ENCODE data around the gene GOLGA8N. TPM values are rescaled to one million over a fixed set of nuclear protein-coding genes. Genes with fewer than 3 reads are reported as not detected.
"Not testable (repeated sequence)": the region's sequence is repeated elsewhere in the genome, so short reads cannot be mapped to it uniquely, and the experiment has no call there.

GOLGA8N gene
- 3.4 TPM for polyA plus RNA-seq (2012; ENCODE audit: insufficient read depth, insufficient read length)

DNA sequence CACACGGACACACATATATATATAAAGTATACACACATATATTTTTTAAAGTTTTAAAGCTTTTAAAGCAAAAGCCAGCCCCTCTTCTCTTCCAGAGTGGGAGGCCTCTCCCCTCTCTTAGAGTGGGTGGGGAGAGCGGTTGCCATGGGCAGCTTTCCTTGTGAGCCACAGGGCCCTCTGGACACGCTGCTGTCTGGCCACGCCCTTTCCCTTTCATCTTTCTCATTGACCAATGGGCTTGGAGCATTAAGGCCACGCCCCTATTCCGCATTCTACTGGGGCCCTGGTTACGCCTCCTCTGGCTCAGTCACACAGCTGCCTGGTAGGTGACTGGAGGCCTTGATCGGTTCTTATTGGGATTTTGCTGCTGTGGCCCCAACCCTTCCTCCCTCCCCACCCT lies at the start of gene GOLGA8N:
GOLGA8N (plus strand) TSS at position 306 of the 400 bp plus-strand sequence.
- not testable (repeated sequence) for H3K4me3 ChIP-seq (ENCODE audit: low read length); DNase-seq (ENCODE audit: low read depth, low spot score)

DNA sequence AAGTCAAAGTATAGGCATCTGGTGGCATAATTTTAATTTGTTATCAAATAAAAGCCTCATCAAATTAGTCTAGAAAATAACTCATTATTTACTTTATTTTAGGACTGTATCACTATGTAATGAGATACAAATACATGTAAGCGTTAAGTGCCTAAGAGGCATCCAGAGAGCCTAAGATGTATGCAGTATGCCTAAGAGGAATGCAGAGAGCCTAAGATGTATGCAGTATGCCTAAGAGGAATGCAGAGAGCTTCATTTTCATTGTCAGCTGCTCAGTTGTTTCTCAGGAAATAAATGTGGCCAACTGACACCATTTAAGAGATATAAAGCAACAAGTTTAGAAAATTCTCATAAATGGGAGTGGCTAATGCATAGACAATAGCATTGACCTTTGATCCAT lies 49.8 kb upstream of the GOLGA8N start:
- DNase-seq (ENCODE audit: low read depth, low spot score); H3K4me3 ChIP-seq (ENCODE audit: low read length): not testable (repeated sequence)

- H3K4me3 ChIP-seq (ENCODE audit: low read length); DNase-seq (ENCODE audit: low read depth, low spot score): not testable (repeated sequence)
Observed at GRCh38 chr15:32545129-32545528, 48.1 kb upstream of the GOLGA8N start.

DNA sequence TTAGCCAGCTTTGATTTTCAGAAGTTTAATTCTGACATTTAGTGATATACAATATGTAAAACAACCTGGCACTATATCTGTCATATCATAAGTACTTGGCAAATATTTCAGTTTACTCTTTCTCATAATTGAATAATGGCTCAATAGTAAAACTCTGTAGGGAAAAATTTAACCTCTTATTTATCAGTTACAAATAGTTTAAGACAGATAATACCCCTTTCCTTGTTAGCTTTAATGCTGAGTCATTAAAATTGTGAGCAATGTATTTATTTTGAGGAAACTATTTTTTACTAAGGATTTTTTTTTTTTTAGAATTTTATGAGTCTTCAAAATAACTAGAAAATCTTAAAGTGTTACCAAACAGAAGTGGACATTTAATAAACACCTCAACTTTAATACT lies 38.7 kb upstream of the GOLGA8N start:
- H3K4me3 ChIP-seq (ENCODE audit: low read length); DNase-seq (ENCODE audit: low read depth, low spot score): not testable (repeated sequence)

GRCh38 chr15:32562198-32562597 lies 31.1 kb upstream of the GOLGA8N start:
- not testable (repeated sequence) for H3K4me3 ChIP-seq (ENCODE audit: low read length); DNase-seq (ENCODE audit: low read depth, low spot score)

GRCh38 chr15:32568988-32569387 lies 24.3 kb upstream of the GOLGA8N start:
- DNase-seq (ENCODE audit: low read depth, low spot score); H3K4me3 ChIP-seq (ENCODE audit: low read length): not testable (repeated sequence)

GRCh38 chr15:32578482-32578881 lies 14.8 kb upstream of the GOLGA8N start:
- not testable (repeated sequence) for DNase-seq (ENCODE audit: low read depth, low spot score); H3K4me3 ChIP-seq (ENCODE audit: low read length)

DNA sequence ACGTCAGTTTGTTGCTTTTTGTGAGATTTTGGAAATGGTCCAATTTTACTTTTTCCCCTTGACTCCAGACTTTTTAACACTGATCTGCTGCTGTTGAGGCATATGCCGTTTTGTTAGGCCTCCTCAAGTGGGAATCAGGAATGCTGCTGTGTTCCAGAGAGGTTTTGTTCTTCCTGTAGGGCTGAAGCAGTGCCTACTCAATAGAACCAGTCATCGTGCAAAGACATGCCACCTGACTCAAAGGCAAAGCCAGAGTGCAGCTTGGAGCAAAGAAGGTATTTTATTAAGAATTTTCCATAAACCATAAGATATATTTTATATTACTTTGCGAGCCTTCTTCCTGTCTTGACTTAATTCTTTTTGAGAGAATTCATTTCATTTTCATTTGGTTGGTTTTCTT lies 7.4 kb upstream of the GOLGA8N start:
- not testable (repeated sequence) for DNase-seq (ENCODE audit: low read depth, low spot score); H3K4me3 ChIP-seq (ENCODE audit: low read length)

- DNase-seq (ENCODE audit: low read depth, low spot score), result not testable (repeated sequence)
Observed at GRCh38 chr15:32609518-32609917, 16.3 kb downstream of the GOLGA8N start.

GRCh38 chr15:32610719-32611118 lies 17.5 kb downstream of the GOLGA8N start:
- not testable (repeated sequence) for H3K4me3 ChIP-seq (ENCODE audit: low read length)
- DNase-seq (ENCODE audit: low read depth, low spot score), result peak; percentile 38

More at GRCh38 chr15:32609518-32609917, 16.3 kb downstream of the GOLGA8N start:
- H3K4me3 ChIP-seq (ENCODE audit: low read length), result not testable (repeated sequence)

- peak overlapping the region; percentile 62 for H3K4me3 ChIP-seq (ENCODE audit: low read length)
- not testable (repeated sequence) for DNase-seq (ENCODE audit: low read depth, low spot score)
Observed at GRCh38 chr15:32614712-32615050, 21.4 kb downstream of the GOLGA8N start.

GRCh38 chr15:32615051-32615870 lies 22.0 kb downstream of the GOLGA8N start, which contains the start of gene ARHGAP11A:
ARHGAP11A (plus strand) TSS chr15:32615504; CDS start chr15:32616212, 708 bp downstream.
- peak within 1 kb of the TSS; percentile 78 for H3K4me3 ChIP-seq (ENCODE audit: low read length)
- peak; percentile 87 for DNase-seq (ENCODE audit: low read depth, low spot score)

- H3K4me3 ChIP-seq (ENCODE audit: low read length), result peak overlapping the region; percentile 78
- DNase-seq (ENCODE audit: low read depth, low spot score), result not testable (repeated sequence)
Observed at GRCh38 chr15:32615871-32616426, 22.7 kb downstream of the GOLGA8N start.

GRCh38 chr15:32636410-32636809 lies 43.2 kb downstream of the GOLGA8N start:
- DNase-seq (ENCODE audit: low read depth, low spot score), result no peak
- no peak overlapping the region for H3K4me3 ChIP-seq (ENCODE audit: low read length)

DNA sequence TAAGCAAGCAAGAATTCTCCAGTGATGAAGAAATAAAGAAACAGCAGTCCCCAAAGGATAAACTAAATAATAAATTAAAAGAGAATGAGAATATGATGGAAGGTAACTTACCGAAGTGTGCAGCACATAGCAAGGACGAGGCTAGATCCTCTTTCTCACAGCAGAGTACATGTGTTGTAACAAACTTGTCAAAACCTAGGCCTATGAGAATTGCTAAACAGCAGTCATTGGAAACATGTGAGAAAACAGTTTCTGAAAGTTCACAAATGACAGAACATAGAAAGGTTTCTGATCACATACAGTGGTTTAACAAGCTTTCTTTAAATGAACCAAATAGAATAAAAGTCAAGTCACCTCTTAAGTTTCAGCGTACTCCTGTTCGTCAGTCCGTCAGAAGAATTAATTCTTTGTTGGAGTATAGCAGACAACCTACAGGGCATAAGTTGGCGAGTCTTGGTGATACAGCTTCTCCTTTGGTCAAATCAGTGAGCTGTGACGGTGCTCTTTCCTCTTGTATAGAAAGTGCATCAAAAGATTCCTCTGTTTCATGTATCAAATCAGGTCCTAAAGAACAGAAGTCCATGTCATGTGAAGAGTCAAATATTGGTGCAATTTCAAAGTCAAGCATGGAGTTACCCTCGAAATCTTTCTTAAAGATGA lies 43.8 kb downstream of the GOLGA8N start:
- DNase-seq (ENCODE audit: low read depth, low spot score), result no peak
- H3K4me3 ChIP-seq (ENCODE audit: low read length), result no peak overlapping the region

DNA sequence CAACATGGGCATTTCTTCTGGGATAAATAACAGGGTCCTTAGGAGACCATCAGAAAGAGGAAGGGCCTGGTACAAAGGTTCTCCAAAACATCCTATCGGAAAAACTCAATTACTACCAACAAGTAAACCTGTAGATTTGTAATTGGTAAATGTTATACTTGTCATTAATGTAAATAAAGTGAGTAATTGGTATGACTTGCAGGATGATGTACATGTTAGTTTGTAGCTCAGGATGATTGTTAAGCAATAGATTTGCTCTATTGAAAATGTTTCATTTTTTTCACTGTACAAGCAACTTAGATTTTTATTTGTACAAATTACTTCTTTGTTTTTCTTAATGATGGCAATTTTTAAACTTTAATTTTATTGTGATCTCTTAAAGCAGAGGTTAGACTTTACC lies 44.4 kb downstream of the GOLGA8N start:
- no peak overlapping the region for H3K4me3 ChIP-seq (ENCODE audit: low read length)
- DNase-seq (ENCODE audit: low read depth, low spot score), result no peak

- no peak for DNase-seq (ENCODE audit: low read depth, low spot score)
- H3K4me3 ChIP-seq (ENCODE audit: low read length), result no peak within 1 kb of the TSS
Observed at GRCh38 chr15:32641517-32642059, 48.3 kb downstream of the GOLGA8N start, which contains the start of gene SCG5. SCG5 (plus strand) TSS chr15:32641710; CDS start chr15:32643593, 1,883 bp downstream.

DNA sequence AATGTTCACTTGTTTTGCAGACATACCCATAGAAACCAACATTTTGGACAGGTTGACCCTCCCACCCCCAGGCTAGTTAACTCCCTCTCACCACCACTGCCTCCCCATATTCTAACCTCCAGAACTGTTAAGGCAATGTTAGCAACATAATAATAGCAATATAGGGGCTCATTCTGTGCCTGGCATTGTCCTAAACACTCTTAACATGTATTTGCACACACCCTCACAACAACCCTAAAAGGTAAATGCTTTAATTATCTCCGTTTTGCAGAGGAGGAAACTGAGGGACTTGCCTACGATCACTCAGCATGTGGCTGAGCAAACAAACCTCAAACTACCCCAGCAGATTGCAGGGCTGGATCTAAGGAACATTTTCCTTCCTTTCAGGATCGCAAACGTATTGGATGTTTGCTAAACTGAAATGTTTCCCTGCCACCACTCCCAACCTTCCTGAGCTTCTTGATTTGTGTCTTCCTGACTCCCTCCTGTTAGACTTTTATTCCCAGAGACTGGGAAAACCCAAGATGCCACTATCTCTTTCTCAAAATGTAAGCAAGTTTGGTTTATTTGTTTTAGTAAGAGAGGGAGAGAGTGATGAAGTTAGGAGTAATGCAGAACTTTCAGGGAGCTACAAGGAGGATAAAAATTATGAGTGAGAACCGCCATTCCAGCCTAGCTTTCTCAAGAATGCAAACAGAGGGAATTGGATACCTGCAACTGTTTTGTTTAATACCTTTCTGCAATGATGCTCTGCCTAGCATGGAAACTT lies 49.6 kb downstream of the GOLGA8N start:
- H3K4me3 ChIP-seq (ENCODE audit: low read length), result no peak overlapping the region
- DNase-seq (ENCODE audit: low read depth, low spot score), result no peak

Data from Jurkat, Clone E6-1 (cell line).